ENCODE measurements around the gene CMSS1.

The CMSS1 gene

GRCh38 chr3:100027321-100027720, 209.7 kb downstream of the CMSS1 start:
- no peak for DNase-seq
- Histone ChIP-seq H4K20me1 (ENCODE audit: insufficient read depth, low read length) (no peaks in the 10 kb centered on the region), H3K79me2 (ENCODE audit: low read length) (no peaks in the 10 kb centered on the region), H3K27ac (ENCODE audit: low read length) (no peak overlapping the region), H3K36me3 (replicated peaks; ENCODE audit: insufficient read depth, low read length) (no peaks in the 10 kb centered on the region), H3K4me3 (ENCODE audit: low read length) (no peak overlapping the region), H3K9ac (ENCODE audit: low read length) (no peak overlapping the region), H3K4me1 (ENCODE audit: low read length) (0 out of 2 replicates have a peak, but pooled peaks cover 5% of the 10 kb centered on the region), H3F3A (ENCODE audit: insufficient read depth, low read length) (no peaks in the 10 kb centered on the region), H3K9me3 (replicated peaks; ENCODE audit: insufficient read depth, low read length) (no peaks in the 10 kb centered on the region), H3K9me2 (replicated peaks; ENCODE audit: insufficient read depth, low read length) (no peaks in the 10 kb centered on the region), H2AFZ (ENCODE audit: low read length) (no peak overlapping the region), H3K4me2 (ENCODE audit: low read depth, low read length) (no peak overlapping the region), H3K27me3 (replicated peaks; ENCODE audit: insufficient read depth, low read length) (no peaks in the 10 kb centered on the region)
- no peak for TF ChIP-seq EZH2 (optimal IDR thresholded peaks at IDR 0.05; ENCODE audit: low read depth, low read length)
- TF ChIP-seq, protein P1, sequence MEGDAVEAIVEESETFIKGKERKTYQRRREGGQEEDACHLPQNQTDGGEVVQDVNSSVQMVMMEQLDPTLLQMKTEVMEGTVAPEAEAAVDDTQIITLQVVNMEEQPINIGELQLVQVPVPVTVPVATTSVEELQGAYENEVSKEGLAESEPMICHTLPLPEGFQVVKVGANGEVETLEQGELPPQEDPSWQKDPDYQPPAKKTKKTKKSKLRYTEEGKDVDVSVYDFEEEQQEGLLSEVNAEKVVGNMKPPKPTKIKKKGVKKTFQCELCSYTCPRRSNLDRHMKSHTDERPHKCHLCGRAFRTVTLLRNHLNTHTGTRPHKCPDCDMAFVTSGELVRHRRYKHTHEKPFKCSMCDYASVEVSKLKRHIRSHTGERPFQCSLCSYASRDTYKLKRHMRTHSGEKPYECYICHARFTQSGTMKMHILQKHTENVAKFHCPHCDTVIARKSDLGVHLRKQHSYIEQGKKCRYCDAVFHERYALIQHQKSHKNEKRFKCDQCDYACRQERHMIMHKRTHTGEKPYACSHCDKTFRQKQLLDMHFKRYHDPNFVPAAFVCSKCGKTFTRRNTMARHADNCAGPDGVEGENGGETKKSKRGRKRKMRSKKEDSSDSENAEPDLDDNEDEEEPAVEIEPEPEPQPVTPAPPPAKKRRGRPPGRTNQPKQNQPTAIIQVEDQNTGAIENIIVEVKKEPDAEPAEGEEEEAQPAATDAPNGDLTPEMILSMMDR (IDR thresholded peaks at IDR 0.05; ENCODE audit: low read length): no peak
- TF ChIP-seq EZH2phosphoT487 (IDR thresholded peaks at IDR 0.05; ENCODE audit: low read length): no peak

DNA sequence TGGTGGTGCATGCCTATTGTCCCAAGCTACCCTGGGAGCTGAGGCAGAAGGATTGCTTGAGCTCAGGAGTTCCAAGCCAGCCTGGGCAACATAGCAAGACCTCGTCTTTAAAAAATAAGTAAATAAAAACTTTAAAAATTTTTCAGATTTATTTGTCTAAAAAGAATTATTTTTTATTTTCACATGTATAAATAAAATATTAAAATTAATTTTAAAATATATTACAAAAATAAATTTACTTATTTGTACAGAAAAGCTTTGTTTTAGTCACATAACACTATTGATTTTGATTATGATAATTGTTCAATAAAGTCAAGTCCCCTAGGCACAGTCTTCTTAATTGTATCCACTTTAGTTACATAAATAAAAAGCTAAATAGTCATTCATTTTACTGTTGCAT, 211.4 kb downstream of the CMSS1 start:
- H3K9ac ChIP-seq (ENCODE audit: low read length): no peak overlapping the region
- H2AFZ ChIP-seq (ENCODE audit: low read length): no peak overlapping the region
- H3K9me2 ChIP-seq (replicated peaks; ENCODE audit: insufficient read depth, low read length): no peaks in the 10 kb centered on the region
- no peak for TF ChIP-seq EZH2phosphoT487 (IDR thresholded peaks at IDR 0.05; ENCODE audit: low read length)
- TF ChIP-seq, protein P1 (IDR thresholded peaks at IDR 0.05; ENCODE audit: low read length): no peak
- TF ChIP-seq EZH2 (optimal IDR thresholded peaks at IDR 0.05; ENCODE audit: low read depth, low read length): no peak
- no peaks in the 10 kb centered on the region for H4K20me1 ChIP-seq (ENCODE audit: insufficient read depth, low read length)
- no peaks in the 10 kb centered on the region for H3K9me3 ChIP-seq (replicated peaks; ENCODE audit: insufficient read depth, low read length)
- no peaks in the 10 kb centered on the region for H3F3A ChIP-seq (ENCODE audit: insufficient read depth, low read length)
- no peak overlapping the region for H3K4me2 ChIP-seq (ENCODE audit: low read depth, low read length)
- no peak for DNase-seq
- no peaks in the 10 kb centered on the region for H3K27me3 ChIP-seq (replicated peaks; ENCODE audit: insufficient read depth, low read length)
- H3K27ac ChIP-seq (ENCODE audit: low read length): no peak overlapping the region
- no peaks in the 10 kb centered on the region for H3K79me2 ChIP-seq (ENCODE audit: low read length)
- H3K4me1 ChIP-seq (ENCODE audit: low read length): 0 out of 2 replicates have a peak, but pooled peaks cover 5% of the 10 kb centered on the region
- H3K36me3 ChIP-seq (replicated peaks; ENCODE audit: insufficient read depth, low read length): no peaks in the 10 kb centered on the region
- H3K4me3 ChIP-seq (ENCODE audit: low read length): no peak overlapping the region

GRCh38 chr3:100029689-100030088, 212.0 kb downstream of the CMSS1 start:
- Histone ChIP-seq H4K20me1 (ENCODE audit: insufficient read depth, low read length) (no peaks in the 10 kb centered on the region), H3K9me2 (replicated peaks; ENCODE audit: insufficient read depth, low read length) (no peaks in the 10 kb centered on the region), H3K27ac (ENCODE audit: low read length) (no peak overlapping the region), H3K9me3 (replicated peaks; ENCODE audit: insufficient read depth, low read length) (no peaks in the 10 kb centered on the region), H3K4me1 (ENCODE audit: low read length) (0 out of 2 replicates have a peak, but pooled peaks cover 5% of the 10 kb centered on the region), H3K4me3 (ENCODE audit: low read length) (no peak overlapping the region), H3K36me3 (replicated peaks; ENCODE audit: insufficient read depth, low read length) (no peaks in the 10 kb centered on the region), H3K27me3 (replicated peaks; ENCODE audit: insufficient read depth, low read length) (no peaks in the 10 kb centered on the region), H3K9ac (ENCODE audit: low read length) (no peak overlapping the region), H3F3A (ENCODE audit: insufficient read depth, low read length) (no peaks in the 10 kb centered on the region), H3K4me2 (ENCODE audit: low read depth, low read length) (no peak overlapping the region), H2AFZ (ENCODE audit: low read length) (no peak overlapping the region), H3K79me2 (ENCODE audit: low read length) (no peaks in the 10 kb centered on the region)
- TF ChIP-seq EZH2 (optimal IDR thresholded peaks at IDR 0.05; ENCODE audit: low read depth, low read length): no peak
- TF ChIP-seq, protein P1 (IDR thresholded peaks at IDR 0.05; ENCODE audit: low read length): no peak
- TF ChIP-seq EZH2phosphoT487 (IDR thresholded peaks at IDR 0.05; ENCODE audit: low read length): no peak
- DNase-seq: no peak

Measured in MM.1S (cell line).